ENCODE data around the gene QRSL1.

DNA sequence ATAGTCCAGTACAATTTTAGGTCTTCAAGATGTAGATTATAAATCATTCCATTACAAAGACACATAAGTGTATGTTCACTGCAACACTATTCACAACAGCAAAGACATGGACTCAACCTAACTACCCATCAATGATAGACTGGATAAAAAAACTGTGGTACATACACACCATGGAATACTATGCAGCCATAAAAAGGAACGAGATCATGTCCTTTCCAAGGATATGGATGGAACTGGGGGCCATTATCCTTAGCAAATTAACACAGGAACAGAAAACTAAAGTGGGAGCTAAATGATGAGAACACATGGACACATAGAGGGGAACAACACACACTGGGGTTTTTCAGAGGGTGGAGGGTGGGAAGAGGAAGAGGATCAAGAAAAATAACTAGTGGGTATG is 6.3 kb upstream of the QRSL1 start:
- TF ChIP-seq SIX5 (IDR thresholded peaks at IDR 0.05; ENCODE audit: borderline replicate concordance in 1 of 2, insufficient read depth in 1 of 2, low read depth in 1 of 2, low read length in 2 of 2) (no peak), HNRNPUL1 (IDR thresholded peaks at IDR 0.05; ENCODE audit: low read length) (no peak), POLR2A (conservative IDR thresholded peaks at IDR 0.05) (no peak), CBX3 (IDR thresholded peaks at IDR 0.05; ENCODE audit: borderline replicate concordance in 1 of 2, low read length in 2 of 2) (no peak), CTCF (IDR thresholded peaks at IDR 0.05 in 2 of 3, conservative IDR thresholded peaks at IDR 0.05 in 1 of 3; ENCODE audit: insufficient read depth in 2 of 3, low read depth in 1 of 3, low read length in 3 of 3) (no peak), POLR2AphosphoS2 (IDR thresholded peaks at IDR 0.05; ENCODE audit: low read length) (no peak), EP300 (IDR thresholded peaks at IDR 0.05; ENCODE audit: low read length) (no peak), TBP (optimal IDR thresholded peaks at IDR 0.05; ENCODE audit: low read depth, low read length) (no peak), REST (IDR thresholded peaks at IDR 0.05; ENCODE audit: borderline replicate concordance) (no peak), REST (CRISPR knock-in tag; IDR thresholded peaks at IDR 0.05; ENCODE audit: low read depth) (no peak), ZNF124 (CRISPR knock-in tag; IDR thresholded peaks at IDR 0.05) (no peak), CREB1 (IDR thresholded peaks at IDR 0.05) (no peak), CREB1 (CRISPR knock-in tag; IDR thresholded peaks at IDR 0.05) (no peak), NFYB (IDR thresholded peaks at IDR 0.05; ENCODE audit: extremely low read depth, insufficient read length) (no peak)
- TF ChIP-seq, protein P1, sequence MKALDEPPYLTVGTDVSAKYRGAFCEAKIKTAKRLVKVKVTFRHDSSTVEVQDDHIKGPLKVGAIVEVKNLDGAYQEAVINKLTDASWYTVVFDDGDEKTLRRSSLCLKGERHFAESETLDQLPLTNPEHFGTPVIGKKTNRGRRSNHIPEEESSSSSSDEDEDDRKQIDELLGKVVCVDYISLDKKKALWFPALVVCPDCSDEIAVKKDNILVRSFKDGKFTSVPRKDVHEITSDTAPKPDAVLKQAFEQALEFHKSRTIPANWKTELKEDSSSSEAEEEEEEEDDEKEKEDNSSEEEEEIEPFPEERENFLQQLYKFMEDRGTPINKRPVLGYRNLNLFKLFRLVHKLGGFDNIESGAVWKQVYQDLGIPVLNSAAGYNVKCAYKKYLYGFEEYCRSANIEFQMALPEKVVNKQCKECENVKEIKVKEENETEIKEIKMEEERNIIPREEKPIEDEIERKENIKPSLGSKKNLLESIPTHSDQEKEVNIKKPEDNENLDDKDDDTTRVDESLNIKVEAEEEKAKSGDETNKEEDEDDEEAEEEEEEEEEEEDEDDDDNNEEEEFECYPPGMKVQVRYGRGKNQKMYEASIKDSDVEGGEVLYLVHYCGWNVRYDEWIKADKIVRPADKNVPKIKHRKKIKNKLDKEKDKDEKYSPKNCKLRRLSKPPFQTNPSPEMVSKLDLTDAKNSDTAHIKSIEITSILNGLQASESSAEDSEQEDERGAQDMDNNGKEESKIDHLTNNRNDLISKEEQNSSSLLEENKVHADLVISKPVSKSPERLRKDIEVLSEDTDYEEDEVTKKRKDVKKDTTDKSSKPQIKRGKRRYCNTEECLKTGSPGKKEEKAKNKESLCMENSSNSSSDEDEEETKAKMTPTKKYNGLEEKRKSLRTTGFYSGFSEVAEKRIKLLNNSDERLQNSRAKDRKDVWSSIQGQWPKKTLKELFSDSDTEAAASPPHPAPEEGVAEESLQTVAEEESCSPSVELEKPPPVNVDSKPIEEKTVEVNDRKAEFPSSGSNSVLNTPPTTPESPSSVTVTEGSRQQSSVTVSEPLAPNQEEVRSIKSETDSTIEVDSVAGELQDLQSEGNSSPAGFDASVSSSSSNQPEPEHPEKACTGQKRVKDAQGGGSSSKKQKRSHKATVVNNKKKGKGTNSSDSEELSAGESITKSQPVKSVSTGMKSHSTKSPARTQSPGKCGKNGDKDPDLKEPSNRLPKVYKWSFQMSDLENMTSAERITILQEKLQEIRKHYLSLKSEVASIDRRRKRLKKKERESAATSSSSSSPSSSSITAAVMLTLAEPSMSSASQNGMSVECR (CRISPR knock-in tag; IDR thresholded peaks at IDR 0.05) = no peak
- TF ChIP-seq, protein P2, sequence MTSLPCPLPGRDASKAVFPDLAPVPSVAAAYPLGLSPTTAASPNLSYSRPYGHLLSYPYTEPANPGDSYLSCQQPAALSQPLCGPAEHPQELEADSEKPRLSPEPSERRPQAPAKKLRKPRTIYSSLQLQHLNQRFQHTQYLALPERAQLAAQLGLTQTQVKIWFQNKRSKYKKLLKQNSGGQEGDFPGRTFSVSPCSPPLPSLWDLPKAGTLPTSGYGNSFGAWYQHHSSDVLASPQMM (CRISPR knock-in tag; IDR thresholded peaks at IDR 0.05) = no peak

Data from K562 (cell line).